ENCODE measurements around the gene CCDC170.

DNA sequence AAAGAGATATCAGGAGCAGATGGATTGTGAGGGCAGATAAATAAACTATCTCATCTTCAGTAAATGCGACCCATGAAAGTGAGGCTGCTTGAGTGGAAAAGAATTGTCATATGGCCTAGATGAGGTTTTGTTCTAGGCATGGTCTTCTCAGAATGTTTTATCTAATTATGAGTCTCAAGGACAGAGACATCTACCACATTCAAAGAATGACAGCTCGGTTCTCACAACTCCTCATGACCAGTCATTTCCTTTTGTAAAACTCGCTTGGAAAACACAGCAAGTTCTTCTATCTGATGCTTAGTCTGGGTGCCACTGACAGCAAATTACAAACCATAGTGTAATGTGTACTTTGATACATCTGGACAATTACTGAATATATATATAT lies 140.5 kb downstream of the CCDC170 start:
- TF ChIP-seq, protein P1, sequence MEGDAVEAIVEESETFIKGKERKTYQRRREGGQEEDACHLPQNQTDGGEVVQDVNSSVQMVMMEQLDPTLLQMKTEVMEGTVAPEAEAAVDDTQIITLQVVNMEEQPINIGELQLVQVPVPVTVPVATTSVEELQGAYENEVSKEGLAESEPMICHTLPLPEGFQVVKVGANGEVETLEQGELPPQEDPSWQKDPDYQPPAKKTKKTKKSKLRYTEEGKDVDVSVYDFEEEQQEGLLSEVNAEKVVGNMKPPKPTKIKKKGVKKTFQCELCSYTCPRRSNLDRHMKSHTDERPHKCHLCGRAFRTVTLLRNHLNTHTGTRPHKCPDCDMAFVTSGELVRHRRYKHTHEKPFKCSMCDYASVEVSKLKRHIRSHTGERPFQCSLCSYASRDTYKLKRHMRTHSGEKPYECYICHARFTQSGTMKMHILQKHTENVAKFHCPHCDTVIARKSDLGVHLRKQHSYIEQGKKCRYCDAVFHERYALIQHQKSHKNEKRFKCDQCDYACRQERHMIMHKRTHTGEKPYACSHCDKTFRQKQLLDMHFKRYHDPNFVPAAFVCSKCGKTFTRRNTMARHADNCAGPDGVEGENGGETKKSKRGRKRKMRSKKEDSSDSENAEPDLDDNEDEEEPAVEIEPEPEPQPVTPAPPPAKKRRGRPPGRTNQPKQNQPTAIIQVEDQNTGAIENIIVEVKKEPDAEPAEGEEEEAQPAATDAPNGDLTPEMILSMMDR (IDR thresholded peaks at IDR 0.05; ENCODE audit: insufficient read depth, low read length) = no peak
- TF ChIP-seq, protein P2, sequence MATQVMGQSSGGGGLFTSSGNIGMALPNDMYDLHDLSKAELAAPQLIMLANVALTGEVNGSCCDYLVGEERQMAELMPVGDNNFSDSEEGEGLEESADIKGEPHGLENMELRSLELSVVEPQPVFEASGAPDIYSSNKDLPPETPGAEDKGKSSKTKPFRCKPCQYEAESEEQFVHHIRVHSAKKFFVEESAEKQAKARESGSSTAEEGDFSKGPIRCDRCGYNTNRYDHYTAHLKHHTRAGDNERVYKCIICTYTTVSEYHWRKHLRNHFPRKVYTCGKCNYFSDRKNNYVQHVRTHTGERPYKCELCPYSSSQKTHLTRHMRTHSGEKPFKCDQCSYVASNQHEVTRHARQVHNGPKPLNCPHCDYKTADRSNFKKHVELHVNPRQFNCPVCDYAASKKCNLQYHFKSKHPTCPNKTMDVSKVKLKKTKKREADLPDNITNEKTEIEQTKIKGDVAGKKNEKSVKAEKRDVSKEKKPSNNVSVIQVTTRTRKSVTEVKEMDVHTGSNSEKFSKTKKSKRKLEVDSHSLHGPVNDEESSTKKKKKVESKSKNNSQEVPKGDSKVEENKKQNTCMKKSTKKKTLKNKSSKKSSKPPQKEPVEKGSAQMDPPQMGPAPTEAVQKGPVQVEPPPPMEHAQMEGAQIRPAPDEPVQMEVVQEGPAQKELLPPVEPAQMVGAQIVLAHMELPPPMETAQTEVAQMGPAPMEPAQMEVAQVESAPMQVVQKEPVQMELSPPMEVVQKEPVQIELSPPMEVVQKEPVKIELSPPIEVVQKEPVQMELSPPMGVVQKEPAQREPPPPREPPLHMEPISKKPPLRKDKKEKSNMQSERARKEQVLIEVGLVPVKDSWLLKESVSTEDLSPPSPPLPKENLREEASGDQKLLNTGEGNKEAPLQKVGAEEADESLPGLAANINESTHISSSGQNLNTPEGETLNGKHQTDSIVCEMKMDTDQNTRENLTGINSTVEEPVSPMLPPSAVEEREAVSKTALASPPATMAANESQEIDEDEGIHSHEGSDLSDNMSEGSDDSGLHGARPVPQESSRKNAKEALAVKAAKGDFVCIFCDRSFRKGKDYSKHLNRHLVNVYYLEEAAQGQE (IDR thresholded peaks at IDR 0.05; ENCODE audit: insufficient replicate concordance, low read depth) = no peak

Data from HL-60 (cell line).